ENCODE results near the gene ATL2.

DNA sequence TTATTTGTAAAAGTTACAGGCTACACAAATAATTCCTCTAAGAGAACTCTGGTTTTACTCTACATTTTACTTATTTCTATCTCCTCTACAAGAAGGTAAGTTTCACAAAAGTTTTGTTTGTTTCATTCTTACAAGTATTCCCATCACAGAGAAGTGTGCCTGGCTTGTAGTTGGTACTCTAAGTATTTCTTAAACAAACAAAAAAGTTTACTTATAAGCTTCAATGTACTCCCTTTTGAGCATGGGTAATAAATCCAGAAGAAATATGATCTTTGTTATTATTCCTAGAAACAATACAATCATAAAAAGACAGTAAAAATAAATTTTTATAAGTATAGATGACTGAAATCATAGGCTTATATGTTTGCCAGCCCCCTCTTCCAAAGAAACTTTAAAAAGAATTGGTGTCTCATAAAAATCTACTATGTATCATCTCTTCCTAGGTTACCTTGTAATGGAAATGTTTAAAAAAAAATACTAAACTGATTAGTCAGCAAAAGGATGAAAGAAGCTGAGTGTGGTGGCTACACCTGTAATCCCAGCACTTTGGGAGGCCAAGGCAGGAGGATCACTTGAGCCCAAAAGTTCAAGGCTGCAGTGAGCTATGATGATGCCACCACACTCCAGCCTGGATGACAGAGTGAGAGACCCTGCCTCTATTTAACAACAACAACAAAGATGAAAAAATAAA, 54.7 kb downstream of the ATL2 start:
- TF ChIP-seq, protein P1, sequence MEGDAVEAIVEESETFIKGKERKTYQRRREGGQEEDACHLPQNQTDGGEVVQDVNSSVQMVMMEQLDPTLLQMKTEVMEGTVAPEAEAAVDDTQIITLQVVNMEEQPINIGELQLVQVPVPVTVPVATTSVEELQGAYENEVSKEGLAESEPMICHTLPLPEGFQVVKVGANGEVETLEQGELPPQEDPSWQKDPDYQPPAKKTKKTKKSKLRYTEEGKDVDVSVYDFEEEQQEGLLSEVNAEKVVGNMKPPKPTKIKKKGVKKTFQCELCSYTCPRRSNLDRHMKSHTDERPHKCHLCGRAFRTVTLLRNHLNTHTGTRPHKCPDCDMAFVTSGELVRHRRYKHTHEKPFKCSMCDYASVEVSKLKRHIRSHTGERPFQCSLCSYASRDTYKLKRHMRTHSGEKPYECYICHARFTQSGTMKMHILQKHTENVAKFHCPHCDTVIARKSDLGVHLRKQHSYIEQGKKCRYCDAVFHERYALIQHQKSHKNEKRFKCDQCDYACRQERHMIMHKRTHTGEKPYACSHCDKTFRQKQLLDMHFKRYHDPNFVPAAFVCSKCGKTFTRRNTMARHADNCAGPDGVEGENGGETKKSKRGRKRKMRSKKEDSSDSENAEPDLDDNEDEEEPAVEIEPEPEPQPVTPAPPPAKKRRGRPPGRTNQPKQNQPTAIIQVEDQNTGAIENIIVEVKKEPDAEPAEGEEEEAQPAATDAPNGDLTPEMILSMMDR (IDR thresholded peaks at IDR 0.05; ENCODE audit: extremely low read depth in 1 of 2, insufficient read depth in 1 of 2, low read depth in 1 of 2, low read length in 2 of 2), result no peak
- no peak for TF ChIP-seq POLR2A (IDR thresholded peaks at IDR 0.05; ENCODE audit: low read depth, low read length)
